HG02852 (cell line): ENCODE data around the gene UNC79.

ENCODE experiments used
- ATAC-seq: cut with Tn5 transposase; IDR thresholded peaks from one replicate; pipeline ENCODE4 v1.9.1; 2021; ENCODE audit warnings: mild to moderate bottlenecking, moderate library complexity; ENCODE audit not compliant: unreplicated experiment

Gene UNC79

DNA sequence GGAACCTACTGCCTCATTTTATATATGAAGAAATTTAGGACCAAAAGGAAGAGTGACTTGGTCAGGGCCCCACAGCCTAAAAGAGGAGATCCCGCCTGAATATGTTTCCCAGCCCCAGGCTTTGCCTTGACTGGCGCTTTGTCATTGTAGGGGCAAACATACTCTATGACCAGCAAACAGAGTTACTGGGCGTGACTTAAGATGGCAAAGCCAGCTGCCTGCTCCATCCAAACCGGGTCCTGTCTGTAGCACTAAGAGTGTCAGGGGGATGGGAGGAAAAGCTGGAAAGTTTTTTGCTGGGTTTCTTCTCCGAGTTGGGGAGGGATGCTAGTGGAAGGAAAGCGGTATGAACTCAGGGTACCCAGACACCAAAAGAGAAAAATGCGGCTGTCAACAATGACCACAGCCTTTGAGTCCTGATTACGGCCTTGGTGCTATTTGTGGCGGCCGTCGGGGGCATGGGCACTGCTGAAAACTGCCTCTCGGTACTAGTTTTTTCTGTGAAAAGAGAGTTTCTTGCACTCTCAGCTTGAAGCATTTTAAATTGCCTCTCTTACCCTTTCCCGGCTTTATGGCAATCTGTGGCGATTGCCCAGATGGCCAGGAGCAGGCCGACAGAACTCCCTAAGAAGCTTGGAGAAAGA lies 274.9 kb downstream of the UNC79 start:
- no peak for ATAC-seq

DNA sequence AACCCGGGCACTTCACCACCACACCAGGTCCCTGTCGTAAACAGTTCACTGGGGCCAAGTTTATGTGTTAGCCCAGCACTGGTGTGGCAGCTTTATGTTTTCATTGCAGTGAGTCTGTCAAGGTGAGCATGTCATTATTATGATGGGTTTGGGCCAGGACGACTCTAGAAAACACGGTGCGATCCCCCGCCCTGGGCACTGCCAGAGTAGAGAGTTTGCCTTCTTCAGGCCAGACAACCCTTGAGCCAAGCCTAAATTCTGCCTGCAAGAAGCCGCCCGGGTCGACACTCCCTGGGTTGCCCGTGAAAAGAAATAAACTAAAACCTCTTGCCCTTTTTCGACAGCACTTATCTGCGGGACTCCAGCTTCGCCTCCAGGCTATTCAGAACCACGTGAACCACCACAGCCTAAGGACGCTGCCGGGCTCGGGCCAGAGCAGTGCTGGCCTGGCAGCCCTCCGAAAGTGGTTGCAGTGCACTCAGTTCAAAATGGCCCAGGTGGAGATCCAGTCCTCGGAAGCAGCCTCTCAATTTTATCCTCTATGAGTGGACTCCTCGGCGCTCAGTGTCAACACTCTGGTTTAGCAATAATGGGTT lies 275.7 kb downstream of the UNC79 start:
- no peak for ATAC-seq

DNA sequence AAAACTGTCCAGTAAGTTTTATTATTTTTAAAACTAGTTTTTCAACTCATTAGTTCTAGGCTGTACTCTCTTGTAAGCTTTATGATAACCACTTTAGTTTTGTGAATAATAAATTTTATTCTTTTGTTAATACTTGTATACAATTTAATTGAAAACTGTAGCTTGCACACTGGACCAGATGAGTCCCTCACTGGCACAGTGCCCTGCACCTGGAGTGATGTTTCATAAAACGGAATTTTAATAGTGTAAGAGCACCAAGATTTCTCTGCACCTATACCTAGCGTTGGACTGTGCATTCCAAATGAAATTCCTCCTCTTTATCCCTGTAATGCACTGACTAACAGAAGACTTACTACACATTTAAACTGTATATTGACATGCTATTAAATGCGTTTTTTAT lies 276.7 kb downstream of the UNC79 start:
- ATAC-seq = no peak

DNA sequence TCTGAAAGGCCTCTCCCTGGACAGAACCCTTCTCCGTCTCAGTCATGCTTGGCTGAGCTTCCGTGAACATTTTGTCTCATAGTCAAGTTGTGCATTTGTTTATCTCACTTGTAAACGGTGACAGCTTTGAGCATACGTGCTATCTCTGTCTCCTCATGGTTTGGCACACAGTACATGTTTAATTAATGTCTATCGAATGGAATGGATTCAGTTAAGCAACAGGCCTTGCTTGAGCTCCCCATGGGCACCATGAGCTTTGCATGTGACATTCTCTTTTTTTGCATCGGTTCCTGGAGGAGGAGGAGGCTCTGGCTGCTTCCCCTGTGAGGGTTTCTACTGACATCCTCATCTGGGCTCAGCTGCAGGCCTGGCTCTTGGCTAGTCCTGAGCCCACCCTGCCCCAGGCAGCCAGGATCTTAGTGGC lies 277.6 kb downstream of the UNC79 start:
- ATAC-seq = no peak

DNA sequence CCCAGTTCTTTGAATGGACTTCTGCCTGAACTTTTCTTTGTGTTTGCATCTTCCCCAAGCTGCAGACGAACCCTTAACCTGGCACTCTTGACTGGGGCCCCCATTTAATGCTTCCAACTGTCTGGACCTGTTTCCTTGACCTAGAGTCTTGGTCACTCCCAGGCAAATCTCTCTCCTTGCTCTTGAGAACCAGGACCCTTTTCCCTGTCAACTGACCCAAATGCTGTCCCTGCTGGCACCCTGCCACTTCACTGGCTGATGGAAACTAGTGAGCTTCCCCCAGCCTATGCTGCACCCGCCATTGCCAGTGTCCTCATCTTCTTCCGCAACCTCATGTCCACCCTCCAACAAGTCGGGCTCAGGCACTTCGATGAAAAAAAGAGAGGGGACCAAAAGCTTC lies 278.1 kb downstream of the UNC79 start:
- no peak for ATAC-seq

DNA sequence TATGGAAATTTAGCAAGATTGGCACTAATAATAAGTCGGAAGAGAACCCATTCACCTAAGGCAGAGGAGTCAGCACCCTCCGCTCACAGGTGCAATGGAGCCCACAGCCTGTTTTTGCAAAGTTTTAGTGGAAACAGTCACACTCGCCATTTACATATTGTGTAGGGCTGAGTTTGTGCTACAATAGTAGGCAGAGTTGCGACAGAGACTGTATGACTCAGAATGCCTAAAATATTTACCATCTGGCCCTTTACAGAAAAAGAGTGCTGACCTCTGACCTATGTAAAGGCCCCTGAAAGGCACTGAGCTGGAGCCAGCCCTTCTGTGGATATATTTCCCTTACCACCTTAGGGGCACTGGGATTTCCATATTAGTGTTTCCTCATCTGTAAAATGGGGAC lies 278.5 kb downstream of the UNC79 start:
- ATAC-seq = no peak

DNA sequence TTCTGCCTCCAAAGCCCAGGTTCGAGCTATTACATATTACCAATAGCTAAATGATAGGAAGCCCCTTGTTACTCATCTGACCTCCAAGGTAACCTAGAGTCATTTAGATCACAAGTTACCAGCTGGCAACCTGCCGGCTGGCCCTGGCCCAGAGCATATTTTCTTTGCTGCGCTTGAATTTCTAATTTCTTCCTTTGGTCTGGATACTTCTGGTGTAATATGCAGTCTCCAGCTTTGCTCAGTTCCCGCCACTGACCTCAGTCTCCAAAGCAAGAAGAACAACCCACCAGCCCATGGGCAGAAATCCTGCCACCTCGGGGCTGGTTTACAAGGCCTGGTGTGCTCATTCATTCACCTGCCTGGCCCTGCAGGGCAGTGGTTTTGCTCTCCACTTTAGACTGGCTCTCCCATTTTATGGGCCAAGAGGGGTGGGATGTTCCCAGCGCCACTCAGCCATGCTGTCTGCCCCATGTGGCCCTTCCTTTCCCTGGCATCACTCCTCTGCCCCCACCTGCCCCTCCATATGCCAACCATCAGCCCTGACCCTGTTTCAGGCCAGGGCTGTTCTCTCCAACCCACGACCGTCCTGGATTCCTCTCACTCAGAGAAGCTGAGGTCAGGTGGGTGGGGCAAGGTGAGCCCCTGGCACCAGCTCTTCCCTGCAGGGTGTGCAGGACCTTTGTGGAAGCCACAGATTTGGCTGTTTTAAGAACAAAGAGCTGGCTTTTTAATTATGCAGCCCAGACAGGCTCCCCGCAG lies 281.5 kb downstream of the UNC79 start:
- ATAC-seq = no peak

DNA sequence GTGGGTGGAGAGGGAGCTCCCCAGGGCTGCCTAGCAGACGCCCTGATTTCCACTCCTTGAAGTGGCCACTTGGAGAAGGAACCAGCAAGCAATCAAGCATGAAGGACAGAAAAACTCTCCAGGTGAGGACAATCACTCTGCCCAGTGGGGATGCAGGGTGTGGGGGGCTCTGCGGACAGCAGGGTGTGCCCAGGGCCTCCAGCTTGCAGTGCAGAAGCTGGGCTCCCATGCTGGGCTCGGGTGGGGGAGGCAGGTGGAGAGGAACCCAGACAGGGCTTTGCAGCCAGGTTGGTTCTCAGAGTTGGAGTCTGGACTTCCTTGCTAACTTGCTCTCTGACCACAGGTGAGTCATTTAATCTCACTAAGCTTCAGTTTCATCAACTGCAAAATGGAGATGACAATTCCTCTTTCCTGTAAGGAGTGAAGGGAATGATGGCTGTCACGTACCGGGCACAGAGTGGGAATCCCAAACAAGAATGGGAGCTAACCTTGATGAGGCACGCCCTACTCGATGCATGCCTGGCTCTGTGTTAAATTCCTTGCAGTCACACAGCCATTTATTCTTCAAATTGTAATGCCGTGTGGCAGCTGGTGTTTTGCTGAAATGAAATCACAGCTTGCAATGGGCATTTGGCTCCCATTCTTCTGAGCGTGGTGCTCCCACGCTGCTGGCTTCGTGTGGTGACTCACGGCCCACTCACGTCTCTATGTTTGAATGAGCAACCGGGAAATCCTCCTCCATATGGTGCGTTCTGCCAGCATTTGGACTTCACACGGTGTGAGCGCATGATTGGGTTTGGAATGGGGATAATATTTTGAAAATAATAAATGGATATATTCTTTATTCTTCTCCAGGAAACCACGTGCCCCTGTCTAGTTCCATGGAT lies 282.3 kb downstream of the UNC79 start:
- ATAC-seq = no peak

DNA sequence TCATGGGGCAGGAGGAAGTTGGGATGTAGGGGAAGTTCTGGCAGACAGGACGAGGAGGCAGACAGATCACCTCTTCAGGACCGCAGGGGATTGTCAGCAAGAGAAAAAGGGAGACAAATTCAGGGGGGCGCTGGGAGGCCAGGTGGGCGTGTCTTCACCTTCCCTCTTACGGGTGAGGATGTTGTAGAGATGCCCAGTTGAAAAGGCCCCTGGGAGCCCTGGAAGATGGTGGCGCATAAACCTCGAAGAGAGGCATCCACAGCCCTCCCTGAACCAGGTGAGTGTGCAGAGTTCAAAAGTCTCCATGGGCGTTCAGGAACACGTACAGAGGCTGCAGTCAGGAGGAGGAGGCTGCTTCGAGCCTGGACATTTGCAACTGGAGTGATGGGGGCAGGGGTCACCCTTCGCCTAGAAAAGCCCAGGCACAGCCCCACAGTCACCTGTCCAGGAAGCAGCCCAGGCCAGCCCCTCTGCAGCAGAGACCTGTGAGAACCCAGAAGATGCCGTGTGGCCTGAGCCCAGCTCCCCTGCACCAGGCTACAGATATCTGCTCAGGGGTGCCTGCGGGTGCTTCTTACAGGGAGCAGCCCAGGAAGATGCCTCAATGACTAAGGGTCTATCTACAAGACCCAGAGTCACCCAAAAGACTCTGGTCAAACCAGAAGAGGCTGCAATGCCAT lies 283.1 kb downstream of the UNC79 start:
- no peak for ATAC-seq

DNA sequence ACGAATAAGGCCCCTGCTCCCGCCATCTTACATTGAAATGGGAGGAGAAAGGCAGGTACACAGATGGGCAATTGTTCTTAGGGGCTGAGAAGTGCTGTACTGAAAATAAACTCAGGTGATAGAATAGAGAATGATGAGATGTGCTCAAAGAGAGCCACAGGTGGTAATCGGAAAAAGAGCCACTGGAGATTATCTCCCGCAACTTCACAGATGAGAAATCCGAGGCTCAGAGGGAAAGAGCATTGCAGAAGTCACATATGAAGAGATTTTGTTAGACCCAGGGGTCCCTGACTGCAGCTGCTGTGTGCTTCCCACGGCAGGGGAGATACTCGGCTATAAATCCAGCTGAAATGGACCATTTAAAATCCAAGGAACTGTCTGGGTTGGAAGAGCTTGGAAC lies 283.9 kb downstream of the UNC79 start:
- no peak for ATAC-seq

DNA sequence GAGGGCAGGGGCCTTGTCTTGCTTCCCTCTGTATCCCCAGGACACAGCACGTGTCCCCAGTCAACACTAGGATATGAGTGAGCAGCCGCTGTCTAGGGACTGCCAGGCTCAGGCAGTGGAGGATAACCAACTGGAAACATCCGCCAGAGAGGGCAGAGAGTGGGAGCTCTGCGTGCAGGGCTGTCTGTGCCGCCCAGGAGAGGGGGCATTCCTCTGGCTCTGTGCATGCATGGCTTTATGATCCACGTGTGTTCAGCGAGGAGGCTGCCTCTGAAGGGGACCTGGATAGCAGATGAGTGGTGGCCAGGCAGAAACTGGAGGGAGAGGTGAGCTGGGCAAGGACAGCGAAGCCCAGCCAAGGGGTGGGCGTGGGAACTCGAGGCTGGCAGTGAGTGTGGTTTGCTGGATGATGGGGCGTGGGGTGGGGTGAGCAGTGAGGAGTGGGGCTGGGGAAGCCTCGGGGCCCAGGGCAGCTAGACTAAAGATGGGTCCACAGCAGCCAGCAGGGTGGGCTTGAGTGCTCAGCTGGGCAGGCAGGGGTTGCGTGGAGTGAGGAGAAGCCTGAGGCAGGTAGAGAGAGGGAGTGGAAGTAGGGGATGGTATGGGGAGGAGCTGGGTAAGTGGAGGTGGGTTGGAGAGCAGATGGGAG lies 284.7 kb downstream of the UNC79 start:
- ATAC-seq = no peak

DNA sequence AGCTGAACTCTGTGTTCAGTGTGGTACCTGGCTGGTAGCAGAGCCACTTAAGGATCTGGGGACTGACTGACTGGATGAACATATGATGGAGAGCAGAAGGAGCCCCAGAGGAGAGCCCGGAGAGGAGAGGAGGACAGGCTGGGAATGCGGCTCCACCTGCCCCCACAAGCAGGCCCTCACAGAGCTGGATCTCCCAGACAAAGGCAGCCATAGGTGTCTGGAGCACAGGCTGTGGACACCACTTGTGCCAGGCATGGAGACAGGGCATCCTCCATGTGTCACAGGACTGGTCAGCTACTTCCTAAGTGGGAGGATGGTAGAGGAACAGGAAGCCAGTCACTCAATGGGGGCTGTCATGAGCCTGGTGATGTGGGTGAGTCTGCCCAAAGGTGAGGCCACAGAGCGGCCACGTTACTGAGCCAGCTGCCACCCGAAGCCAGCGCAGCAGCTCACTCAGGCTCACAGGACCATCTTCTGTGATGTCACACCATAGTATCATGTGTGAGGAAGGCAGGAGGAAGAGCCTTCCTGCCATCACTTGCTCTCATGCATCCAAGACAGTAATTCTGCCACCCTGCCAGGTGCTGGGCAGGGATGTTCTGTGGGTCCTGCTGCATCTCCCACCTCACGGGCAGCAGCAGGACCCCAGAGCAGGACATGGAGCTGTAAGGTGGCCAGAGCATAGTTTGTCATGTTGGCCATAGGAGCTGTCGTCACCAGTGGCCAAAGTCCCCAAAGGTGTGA lies 285.4 kb downstream of the UNC79 start:
- no peak for ATAC-seq

DNA sequence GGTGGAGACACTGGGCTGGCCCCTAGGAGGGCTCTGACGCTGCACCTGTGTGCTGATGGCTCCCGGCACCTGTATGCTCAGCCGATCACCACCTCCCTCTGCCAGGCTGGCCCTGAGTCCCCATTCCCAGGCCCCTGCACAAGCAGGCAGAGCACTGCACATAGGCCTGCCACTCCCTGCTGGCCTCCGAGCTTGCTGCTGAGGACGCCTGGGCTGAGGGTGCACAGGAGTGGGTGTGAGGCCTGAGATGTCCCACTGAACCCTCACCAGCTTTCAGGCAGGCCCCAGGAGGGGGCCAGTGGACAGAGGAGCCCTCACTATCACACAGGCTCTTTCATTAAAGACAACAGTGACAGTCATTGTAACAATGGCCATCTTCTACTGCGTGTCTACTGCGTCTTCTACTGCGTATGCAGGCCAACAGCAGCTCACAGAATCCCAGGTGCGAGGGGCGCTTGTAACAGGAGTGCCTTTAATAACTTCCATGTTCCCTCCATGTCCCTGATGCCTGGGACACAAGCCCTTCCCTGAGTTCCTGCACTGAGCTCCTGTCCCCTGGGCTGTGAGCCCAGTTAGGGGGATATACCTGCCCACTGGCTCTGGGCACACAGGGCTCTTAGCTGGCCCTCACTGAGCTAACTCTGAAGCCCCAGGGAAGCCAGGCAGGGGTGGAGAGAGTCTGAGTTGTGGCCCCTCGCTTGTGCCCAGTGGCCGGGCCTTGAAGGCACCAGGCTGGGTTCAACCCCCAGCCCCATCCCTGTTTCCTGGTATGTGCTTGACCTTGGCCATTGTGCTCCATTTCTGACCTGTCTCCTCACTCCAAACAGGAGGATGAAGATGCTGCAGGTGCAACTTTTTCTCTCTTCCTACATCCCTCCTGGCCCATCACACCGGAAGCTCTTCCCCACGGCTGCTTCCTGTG lies 286.3 kb downstream of the UNC79 start:
- ATAC-seq = no peak

DNA sequence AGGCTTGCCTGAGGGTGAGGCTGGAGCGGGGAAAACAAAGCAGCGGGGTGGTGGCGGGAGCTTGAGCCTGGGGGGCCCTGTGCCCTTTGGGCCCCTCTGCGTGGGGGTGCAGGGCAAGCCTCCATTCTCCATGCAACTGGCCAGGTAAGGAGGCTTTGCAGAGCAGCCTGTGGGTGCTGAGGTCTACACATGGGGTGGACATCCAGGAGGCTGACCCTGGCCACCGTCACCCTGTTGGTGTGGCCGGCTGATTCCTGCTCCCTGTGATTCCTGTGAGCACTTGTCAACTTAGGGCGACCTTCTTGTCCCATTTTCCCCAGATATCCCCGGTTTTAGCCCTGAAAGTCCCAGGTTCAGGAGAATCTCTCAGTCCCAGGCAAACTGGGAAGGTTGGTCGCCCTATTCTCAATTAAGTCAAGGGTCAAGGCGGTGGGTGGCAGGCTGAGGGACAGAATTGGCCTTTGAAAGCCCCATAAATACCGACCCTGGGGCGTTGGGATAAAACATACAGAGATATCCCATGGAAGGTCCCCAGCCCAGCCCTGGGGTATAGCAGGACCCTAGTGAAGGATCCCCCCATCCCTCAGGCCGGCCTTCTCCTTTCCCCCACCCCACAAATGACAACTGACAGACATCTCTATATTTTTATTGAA lies 287.1 kb downstream of the UNC79 start:
- ATAC-seq = no peak

DNA sequence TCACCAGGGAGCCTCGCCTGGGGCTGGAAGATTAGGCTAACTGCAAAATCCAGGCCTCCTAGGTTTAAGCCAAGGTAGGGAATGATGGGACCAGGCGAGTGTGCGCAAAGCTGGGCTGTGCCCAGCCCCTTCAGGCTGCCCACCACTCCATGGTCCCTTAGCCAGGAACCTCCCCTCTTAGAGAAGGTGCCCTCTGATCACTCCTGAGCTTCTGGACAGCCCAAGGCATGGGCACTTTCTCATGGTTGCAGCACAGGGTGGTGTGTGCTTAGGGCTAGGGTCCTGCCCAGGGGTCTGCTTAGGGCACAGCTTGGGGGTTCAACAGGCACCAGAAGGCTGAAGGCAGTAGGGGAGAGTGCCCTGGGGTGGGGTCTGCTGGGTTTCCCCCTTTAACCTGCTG lies 288.5 kb downstream of the UNC79 start:
- ATAC-seq = no peak

DNA sequence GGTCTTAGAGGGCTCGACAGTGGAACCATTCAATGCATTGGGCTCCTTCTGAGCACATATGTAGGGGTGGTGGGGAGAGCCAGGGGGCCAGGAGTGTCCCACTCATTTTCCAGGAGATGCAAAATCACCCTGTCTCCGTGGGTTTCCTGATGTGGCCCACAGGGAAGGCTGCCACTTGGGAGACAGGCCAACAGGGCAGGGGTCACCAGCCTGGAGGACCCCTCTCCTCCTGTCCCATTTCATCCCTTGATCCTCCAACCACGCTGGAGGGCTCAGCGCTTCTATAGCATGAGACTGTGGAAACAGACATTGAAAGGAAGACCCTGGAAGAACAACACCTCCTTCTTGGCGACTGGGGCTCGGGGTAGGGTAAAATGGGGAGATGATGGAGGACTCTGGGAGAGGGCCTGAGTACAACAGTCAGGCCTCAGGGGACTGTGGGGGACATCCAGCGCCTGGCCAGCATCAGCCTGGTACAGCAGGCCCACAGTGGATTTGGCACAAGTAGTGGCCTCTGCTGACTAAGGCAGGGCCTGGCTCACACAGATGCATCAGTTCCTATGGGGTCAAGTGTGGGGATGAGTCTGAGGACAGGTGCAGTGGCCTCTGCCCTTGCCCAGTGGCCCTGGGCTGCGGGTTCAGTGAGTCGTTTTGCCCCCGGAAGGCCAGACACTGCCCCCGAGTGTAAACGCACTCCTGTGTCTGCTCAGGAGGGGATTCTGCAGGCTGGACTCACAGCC lies 289.5 kb downstream of the UNC79 start:
- no peak for ATAC-seq

DNA sequence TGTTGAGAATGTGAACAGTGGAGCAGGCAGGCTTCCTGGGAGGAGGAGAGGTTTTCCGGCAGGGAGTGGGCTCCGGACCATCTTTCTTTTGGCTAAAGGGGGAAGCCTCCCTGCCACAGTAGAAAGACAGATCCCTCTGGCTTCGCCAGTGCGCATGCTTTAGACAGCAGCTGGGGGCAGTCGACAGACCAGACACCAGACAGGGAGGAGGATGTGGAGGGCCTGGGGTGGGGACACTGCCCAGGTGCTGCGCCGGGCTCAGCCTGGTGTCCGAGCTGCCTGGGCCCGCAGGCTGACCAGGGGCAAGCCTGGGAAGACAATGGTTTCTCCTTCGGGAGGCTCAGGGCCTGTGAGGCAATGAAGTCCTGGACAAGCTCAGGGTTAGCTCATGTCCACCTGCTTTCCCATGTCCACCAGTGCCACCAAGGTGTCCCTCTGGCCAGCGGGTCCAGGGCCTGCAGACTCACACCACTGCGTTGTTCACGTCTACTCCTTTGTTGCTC lies 290.3 kb downstream of the UNC79 start:
- no peak for ATAC-seq
